CD4-positive, alpha-beta T cell (primary cell): Measurements from ENCODE around the gene CYP27B1. TPM values are rescaled to one million over a fixed set of nuclear protein-coding genes. Genes with fewer than 3 reads are reported as not detected.

Experiments
- ATAC-seq: fragments of 200-7000 bp; cut with Tn5 transposase; one replicate; pipeline ENCODE4 v1.10.0; 2022; ENCODE audit warnings: mild to moderate bottlenecking; ENCODE audit not compliant: poor library complexity
- CTCF ChIA-PET: fragments of 350-600 bp; sonication (Branson Sonifier 250); formaldehyde crosslinking; loops from one replicate; lab custom pipeline; 2021; ENCODE audit warnings: antibody characterized with exemption, inconsistent platforms; lab: Charles Lee
- POLR2A ChIA-PET: fragments of 350-600 bp; sonication (Branson Sonifier 250); formaldehyde crosslinking; loops from one replicate; lab custom pipeline; 2021; ENCODE audit warnings: antibody characterized with exemption, inconsistent platforms; lab: Charles Lee
- DNase-seq, 14 experiments: peaks; one replicate each; pipeline ENCODE4 v3.0.0-alpha.2; 2013 to 2020; ENCODE audit warnings: mixed read lengths in 2 of 14
- H3K27ac ChIP-seq, 2 donors: one replicate each; pipeline versions ENCODE4 v1.5.1 to v1.7.0; 2013; ENCODE audit warnings: low read length in 2 of 2, low read depth in 1 of 2, mild to moderate bottlenecking in 1 of 2
- H3K27me3 ChIP-seq, 2 experiments: 1 replicate in 1 of 2; 2 replicates in 1 of 2; pipeline versions ENCODE4 v1.6.1 to v1.7.0; 2013; ENCODE audit warnings: low read length in 2 of 2, control low read depth in 1 of 2, mild to moderate bottlenecking in 1 of 2, moderate library complexity in 1 of 2; ENCODE audit not compliant: insufficient read depth in 2 of 2, control insufficient read depth in 1 of 2
- H3K36me3 ChIP-seq: one replicate; pipeline ENCODE4 v1.6.1; 2013; ENCODE audit warnings: low read length, control low read depth; ENCODE audit not compliant: insufficient read depth
- H3K4me1 ChIP-seq: one replicate; pipeline ENCODE4 v1.6.1; 2013; ENCODE audit warnings: low read length, control low read depth; ENCODE audit not compliant: insufficient read depth
- H3K4me3 ChIP-seq: one replicate; pipeline ENCODE4 v1.5.1; 2013; ENCODE audit warnings: mild to moderate bottlenecking, low read length, moderate library complexity
- H3K9me3 ChIP-seq, 2 experiments: 1 replicate in 1 of 2; 2 replicates in 1 of 2; pipeline versions ENCODE4 v1.6.1 to v1.7.0; 2013; ENCODE audit warnings: low read length in 2 of 2, mild to moderate bottlenecking in 2 of 2, control low read depth in 1 of 2, moderate library complexity in 1 of 2; ENCODE audit not compliant: control insufficient read depth in 1 of 2, insufficient read depth in 1 of 2
- H3K27ac Mint-ChIP-seq: one replicate; pipeline ENCODE4 v1.8.0; 2020; ENCODE audit warnings: mixed read lengths
- H3K27me3 Mint-ChIP-seq: one replicate; pipeline ENCODE4 v1.8.0; 2021; ENCODE audit warnings: mixed read lengths
- H3K36me3 Mint-ChIP-seq: one replicate; pipeline ENCODE4 v1.8.0; 2021; ENCODE audit warnings: low read depth, mixed read lengths
- H3K4me1 Mint-ChIP-seq: one replicate; pipeline ENCODE4 v1.8.0; 2021; ENCODE audit warnings: low read depth, mixed read lengths
- H3K4me3 Mint-ChIP-seq: one replicate; pipeline ENCODE4 v1.8.0; 2020; ENCODE audit warnings: mild to moderate bottlenecking, mixed read lengths
- H3K9me3 Mint-ChIP-seq: one replicate; pipeline ENCODE4 v1.8.0; 2020; ENCODE audit warnings: mixed read lengths
- CTCF ChIP-seq: fragments of 200-600 bp; IDR thresholded peaks from one replicate; pipeline ENCODE4 v1.8.0; 2022; ENCODE audit warnings: antibody characterized with exemption, mild to moderate bottlenecking
- intact Hi-C, 2 experiments: fragments of 100-400 bp; cut with DNase I in 1 of 2; cut with micrococcal nuclease in 1 of 2; formaldehyde crosslinking; loops; one replicate each; pipeline versions ENCODE4 v1.15.1 to v1.9.0; 2023 to 2025; cut with DNase I, micrococcal nuclease
- total RNA-seq, 174 experiments: library from RNA in 2 of 174; stranded (reverse) in 2 of 174; gene quantifications; one replicate each; pipeline ENCODE4 v1.2.3 and lab custom pipeline; 2021 to 2026

The CYP27B1 gene
- total RNA-seq, 2 experiments from 2014 or later, result 1.0 to 1.4 TPM

GRCh38 chr12:57759360-57759980 is 7.4 kb downstream of the CYP27B1 start:
- Histone ChIP-seq H3K27me3 (peaks cover 3 to 4% of the 10 kb centered on the region in 2 experiments), H3K9me3 (no peaks in the 10 kb centered on the region), H3K27ac (no peak overlapping the region), H3K4me1 (peaks cover 29% of the 10 kb centered on the region), H3K36me3 (peaks cover 17% of the 10 kb centered on the region), H3K4me3 (no peak overlapping the region)
- intact Hi-C loops, result loop anchor here (1.0 to 5.0 kb wide), 3 partner anchors 73 to 146 kb away; no protein-coding TSS in a partner anchor
- POLR2A ChIA-PET, result interaction anchor here (0.6 to 2.6 kb wide), 4 partner anchors 13 to 137 kb away, joined by 3 to 7 read pairs (median 3); partner anchors contain the start of genes EEF1AKMT3 and METTL1
- DNase-seq, result peak in 10 of 14 experiments; percentile 28 to 77 (median 42)
- ATAC-seq, result no peak
- Mint-ChIP-seq H3K36me3 (peaks cover 36% of the 10 kb centered on the region), H3K4me3 (peak overlapping the region; percentile 77), H3K4me1 (peaks cover 45% of the 10 kb centered on the region), H3K27ac (peak overlapping the region; percentile 6), H3K27me3 (peaks cover 17% of the 10 kb centered on the region), H3K9me3 (no peaks in the 10 kb centered on the region)
- CTCF ChIA-PET, result interaction anchor here (0.5 to 1.8 kb wide), 9 partner anchors 13 to 146 kb away, joined by 3 to 8 read pairs (median 6); partner anchors contain the start of genes EEF1AKMT3, METTL1, TSFM and TSPAN31
- peak; percentile 65 for TF ChIP-seq CTCF

- Mint-ChIP-seq H3K27me3 (peaks cover 9% of the 10 kb centered on the region), H3K9me3 (no peaks in the 10 kb centered on the region), H3K4me1 (peaks cover 45% of the 10 kb centered on the region), H3K36me3 (peaks cover 38% of the 10 kb centered on the region), H3K4me3 (peak overlapping the region; percentile 12), H3K27ac (peak overlapping the region; percentile 6)
- DNase-seq (peak in 1 of 14 experiments; percentile 30), ATAC-seq (no peak)
- ChIA-PET CTCF (interaction anchor here (0.5 to 1.8 kb wide), 10 partner anchors 12 to 147 kb away, joined by 3 to 8 read pairs (median 5); partner anchors contain the start of genes EEF1AKMT3, METTL1, TSFM and TSPAN31), POLR2A (interaction anchor here (0.6 to 2.6 kb wide), 4 partner anchors 13 to 138 kb away, joined by 3 to 7 read pairs (median 3); partner anchors contain the start of genes EEF1AKMT3 and METTL1)
- no peak overlapping the region for H3K27ac ChIP-seq
- no peak overlapping the region for H3K4me3 ChIP-seq
- H3K36me3 ChIP-seq, result peaks cover 17% of the 10 kb centered on the region
- H3K9me3 ChIP-seq, result no peaks in the 10 kb centered on the region
- H3K27me3 ChIP-seq, result no peaks in the 10 kb centered on the region
- intact Hi-C loops, result loop anchor here (1.0 to 5.0 kb wide), 3 partner anchors 74 to 147 kb away; no protein-coding TSS in a partner anchor
- H3K4me1 ChIP-seq, result peaks cover 33% of the 10 kb centered on the region
- no peak for TF ChIP-seq CTCF
Measured at GRCh38 chr12:57758552-57759359, 8.1 kb downstream of the CYP27B1 start.

- H3K4me3 ChIP-seq, result no peak overlapping the region
- no peaks in the 10 kb centered on the region for H3K9me3 ChIP-seq
- POLR2A ChIA-PET, result no interaction called here
- ATAC-seq (no peak), DNase-seq (no peak)
- intact Hi-C loops, result loop anchor here (1.0 to 5.0 kb wide), 3 partner anchors 23 to 147 kb away; no protein-coding TSS in a partner anchor
- peaks cover 43% of the 10 kb centered on the region for H3K4me1 ChIP-seq
- H3K4me3 Mint-ChIP-seq, result peak overlapping the region; percentile 12
- H3K4me1 Mint-ChIP-seq, result peaks cover 47% of the 10 kb centered on the region
- peaks cover 17% of the 10 kb centered on the region for H3K36me3 ChIP-seq
- CTCF ChIA-PET, result interaction anchor here (2.2 kb wide), 1 partner anchor 13 kb away, joined by 15 read pairs; the partner anchor contains the start of gene TSPAN31
- H3K36me3 Mint-ChIP-seq, result peaks cover 38% of the 10 kb centered on the region
- TF ChIP-seq CTCF, result no peak
- no peaks in the 10 kb centered on the region for H3K27me3 Mint-ChIP-seq
- no peaks in the 10 kb centered on the region for H3K27me3 ChIP-seq
- no peak overlapping the region for H3K27ac Mint-ChIP-seq
- no peaks in the 10 kb centered on the region for H3K9me3 Mint-ChIP-seq
- no peak overlapping the region for H3K27ac ChIP-seq
Measured at GRCh38 chr12:57757771-57758170, 9.1 kb downstream of the CYP27B1 start.
